NCI-H128 (cell line): Measurements from ENCODE around the gene ZKSCAN2.

Source experiments
- DNase-seq: peaks from one replicate; lab custom pipeline; 2025; ENCODE audit not compliant: unreplicated experiment; lab: John Stamatoyannopoulos, UW

ZKSCAN2 gene

GRCh38 chr16:25224731-25225319 is 32.8 kb downstream of the ZKSCAN2 start:
- DNase-seq: no peak

DNA sequence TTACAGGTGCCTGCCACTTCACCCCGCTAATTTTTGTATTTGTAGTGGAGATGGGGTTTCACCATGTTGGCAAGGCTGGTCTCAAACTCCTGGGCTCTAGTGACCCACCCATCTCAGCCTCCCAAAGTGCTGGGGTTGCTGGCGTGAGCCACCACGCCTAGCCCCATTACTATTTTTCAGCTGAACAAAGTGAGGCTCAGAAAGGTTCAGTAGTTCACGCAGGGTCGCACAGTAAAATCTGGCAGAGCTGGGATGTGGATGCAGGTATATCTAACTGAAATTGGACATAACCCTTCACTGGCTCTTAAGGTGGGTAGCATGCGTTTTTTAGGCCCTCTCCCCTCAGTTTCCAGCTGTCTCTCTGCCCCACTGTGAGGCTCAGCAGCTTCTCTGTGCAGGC is 33.7 kb downstream of the ZKSCAN2 start:
- DNase-seq: no peak

DNA sequence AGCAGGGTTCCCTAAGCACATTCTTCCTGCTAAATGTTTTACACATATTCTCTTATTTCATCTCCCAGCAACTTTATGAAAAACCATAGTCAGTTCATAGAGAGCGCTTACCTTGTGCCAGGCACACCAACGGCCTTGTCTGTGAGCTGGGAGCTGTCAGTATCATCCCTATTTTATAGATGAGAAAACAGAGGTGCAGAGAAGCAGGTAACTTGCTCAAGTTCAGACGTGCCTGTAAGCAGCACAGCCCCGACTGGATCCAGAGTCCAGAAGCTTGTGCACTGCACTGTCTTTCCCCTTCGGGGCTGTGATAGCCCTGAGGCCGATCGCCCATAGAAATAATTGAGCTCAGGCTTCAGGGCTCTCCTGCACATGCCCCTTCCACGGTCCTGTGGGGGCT is 34.7 kb downstream of the ZKSCAN2 start:
- no peak for DNase-seq

DNA sequence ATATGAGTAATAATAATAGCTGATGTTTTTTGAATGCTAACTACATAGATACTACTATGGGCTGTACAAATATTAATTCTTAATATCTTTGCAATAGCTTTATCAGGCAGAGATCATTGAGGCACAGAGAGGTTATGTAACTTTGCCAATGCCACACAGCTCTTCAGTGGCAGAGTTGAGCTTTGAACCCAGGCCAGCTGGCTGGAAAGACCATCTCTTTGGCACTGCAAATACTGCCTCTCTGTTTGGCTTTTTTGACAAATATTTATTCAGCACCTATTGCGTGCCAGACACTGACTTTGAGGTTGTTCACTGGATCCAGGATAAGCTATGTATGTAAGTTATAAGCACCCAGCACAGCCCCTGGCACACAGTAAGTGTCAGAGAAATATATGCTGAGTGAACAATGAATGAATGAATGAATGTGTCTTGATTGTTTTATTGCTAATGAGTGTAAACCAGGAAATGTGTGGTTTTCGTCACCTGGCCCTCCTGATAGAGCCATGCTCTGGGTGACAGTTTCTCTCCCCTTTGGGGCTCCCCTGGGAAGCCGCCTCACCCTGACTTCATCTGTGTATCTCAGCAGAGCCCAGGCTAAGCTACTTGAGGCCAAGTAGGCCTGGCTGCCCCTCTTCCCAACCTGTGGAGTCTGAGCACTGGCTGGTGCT is 38.4 kb downstream of the ZKSCAN2 start:
- DNase-seq: no peak

DNA sequence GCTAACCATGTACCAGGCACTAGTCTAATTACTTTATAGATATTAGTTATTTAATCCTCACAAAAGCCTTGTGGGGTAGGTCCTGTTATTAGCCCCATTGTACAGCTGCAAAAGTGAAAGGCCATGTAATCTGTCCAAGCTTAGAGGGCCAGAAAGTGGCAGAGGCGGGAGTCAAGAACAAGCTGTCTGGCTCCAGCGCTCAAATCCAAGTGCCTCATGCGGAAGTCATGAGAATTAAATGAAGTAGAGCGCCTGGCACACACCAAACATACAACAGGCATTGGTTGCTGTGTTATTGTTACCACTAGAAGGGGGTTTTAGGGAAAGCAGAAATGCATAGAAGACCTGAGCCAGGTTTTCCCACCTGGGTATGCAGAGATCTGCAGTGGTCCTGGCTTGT is 39.7 kb downstream of the ZKSCAN2 start:
- DNase-seq: no peak

GRCh38 chr16:25217112-25217511 is 40.5 kb downstream of the ZKSCAN2 start:
- DNase-seq: no peak

- no peak for DNase-seq
Observed at GRCh38 chr16:25213709-25214397, 43.8 kb downstream of the ZKSCAN2 start.

- no peak for DNase-seq
Observed at GRCh38 chr16:25212636-25213035, 45.0 kb downstream of the ZKSCAN2 start.

DNA sequence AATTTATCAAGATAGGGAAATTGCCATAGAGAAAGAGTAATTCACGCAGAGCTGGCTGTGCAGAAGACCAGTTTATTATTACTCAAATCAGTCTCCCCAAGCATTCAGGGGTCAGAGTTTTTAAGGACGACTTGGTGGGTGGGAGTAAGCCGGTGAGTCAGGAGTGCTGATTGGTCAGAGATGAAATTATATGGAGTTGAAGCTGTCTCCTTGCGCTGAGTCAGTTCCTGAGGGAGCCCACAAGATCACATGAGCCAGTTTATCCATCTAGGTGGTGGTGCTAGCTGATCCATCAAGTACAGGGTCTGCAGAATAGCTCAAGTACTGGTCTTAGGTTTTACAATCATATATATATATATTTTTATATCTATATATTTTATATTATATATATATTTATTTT is 46.9 kb downstream of the ZKSCAN2 start:
- DNase-seq: no peak

DNA sequence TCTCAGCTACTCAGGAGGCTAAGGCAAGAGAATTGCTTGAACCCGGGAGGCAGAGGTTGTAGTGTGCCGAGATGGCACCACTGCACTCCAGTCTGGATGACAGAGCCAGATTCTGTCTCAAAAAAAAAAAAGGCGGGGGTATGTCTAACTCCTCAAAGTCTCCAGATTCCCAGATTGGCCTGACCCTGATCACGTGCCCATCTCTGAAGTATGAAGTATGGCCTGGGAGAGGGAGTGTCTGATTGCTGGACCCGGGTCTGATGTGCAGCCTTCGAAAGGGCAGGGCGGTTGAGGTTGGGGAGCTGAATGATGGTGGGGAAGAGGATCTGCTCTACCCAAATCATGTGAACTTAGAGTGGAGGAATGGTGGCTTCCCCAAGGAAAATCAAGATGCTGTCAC is 58.2 kb downstream of the ZKSCAN2 start:
- DNase-seq: no peak

DNA sequence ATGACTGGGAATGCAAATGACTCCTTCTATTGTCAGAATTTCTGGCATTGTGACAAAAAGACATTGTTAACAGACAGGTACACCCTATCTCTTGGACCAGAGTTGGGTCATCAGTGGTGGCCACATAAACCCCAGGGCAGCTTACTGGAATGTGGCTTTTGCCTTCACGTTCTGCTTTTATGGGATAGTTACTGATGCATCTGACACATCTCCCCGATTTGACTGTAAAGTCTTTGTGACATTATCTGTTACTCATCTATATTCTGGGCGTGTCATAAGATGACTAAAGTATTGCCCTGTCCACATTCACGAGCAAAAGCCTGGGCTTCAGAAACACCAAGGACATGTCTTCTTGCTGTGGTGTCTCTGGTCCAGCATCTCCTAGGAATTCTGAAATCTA is 59.6 kb downstream of the ZKSCAN2 start:
- no peak for DNase-seq

DNA sequence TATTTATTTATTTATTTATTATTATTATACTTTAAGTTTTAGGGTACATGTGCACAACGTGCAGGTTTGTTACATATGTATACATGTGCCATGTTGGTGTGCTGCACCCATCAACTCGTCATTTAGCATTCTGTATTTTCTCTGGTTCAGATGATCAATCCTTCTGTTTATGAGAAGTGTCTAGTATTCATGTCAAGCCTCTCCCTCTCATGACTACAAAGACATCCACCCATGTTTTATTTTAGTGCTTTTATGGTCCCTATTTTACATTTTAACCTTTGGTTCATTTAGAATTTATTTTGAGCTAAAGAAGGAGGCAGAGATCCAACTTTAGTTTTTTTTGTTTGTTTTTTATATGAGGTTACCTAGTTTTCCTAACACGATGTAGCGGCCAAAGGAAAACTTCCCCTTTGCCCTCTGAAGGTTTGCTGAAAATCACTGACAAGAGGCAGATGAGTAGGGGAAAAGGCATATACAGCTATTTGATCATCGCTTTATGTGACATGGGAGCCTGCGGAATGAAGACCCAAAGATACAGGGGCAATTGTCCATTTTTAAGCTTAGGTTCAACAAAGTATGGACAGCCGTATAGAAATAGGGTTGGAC is 63.3 kb downstream of the ZKSCAN2 start:
- DNase-seq: no peak

DNA sequence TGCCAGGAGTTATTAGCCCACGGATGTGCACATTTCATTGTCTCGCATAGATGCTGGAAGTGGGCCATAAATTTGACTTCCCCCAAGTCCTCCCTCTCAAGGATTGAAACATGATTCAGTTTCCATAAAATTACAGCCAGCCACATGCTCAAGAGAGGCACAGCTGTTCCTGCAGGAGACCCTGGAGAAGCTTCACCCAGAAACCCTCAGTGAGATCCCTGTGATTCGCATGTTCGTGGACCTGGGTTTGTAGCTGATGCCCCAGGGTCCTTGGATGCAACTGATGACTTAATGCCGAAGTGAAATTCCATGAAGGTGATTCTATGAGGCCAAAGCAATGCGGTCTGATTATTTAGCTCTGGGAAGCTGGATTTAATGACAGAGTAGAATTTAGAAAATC is 65.5 kb downstream of the ZKSCAN2 start:
- DNase-seq: no peak

GRCh38 chr16:25189305-25189704 is 68.3 kb downstream of the ZKSCAN2 start:
- DNase-seq: no peak

DNA sequence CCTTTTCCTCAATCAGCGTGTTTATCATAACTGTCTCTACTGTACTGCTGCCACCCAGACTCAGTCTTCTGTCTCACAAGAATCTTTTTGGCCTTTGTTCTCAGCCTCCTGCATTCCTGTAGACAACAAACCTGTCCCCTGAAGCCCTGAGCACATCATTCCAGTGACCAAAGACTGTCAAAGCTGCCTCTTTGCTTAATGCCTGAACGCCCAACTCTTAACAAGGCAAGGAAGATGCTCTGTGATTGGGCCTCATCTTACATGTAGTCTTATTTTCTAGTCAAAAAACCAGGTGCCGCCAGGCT is 70.2 kb downstream of the ZKSCAN2 start:
- DNase-seq: no peak
